Activated naive CD4-positive, alpha-beta T cell treated with anti-CD3 and anti-CD28 coated beads for 36 hours (primary cell): Measurements from ENCODE around the gene KLK3. TPM values are rescaled to one million over a fixed set of nuclear protein-coding genes. Genes with fewer than 3 reads are reported as not detected.

Experiments
- CTCF ChIA-PET: fragments of 350-600 bp; sonication (Branson Sonifier 250); formaldehyde crosslinking; loops from one replicate; lab custom pipeline; 2021; ENCODE audit warnings: antibody characterized with exemption; lab: Charles Lee
- DNase-seq: peaks from one replicate; pipeline ENCODE4 v3.0.0-alpha.2; 2020
- H3K27ac Mint-ChIP-seq: one replicate; pipeline ENCODE4 v1.8.0; 2021; ENCODE audit warnings: mild to moderate bottlenecking, mixed read lengths
- H3K27me3 Mint-ChIP-seq: one replicate; pipeline ENCODE4 v1.8.0; 2021; ENCODE audit warnings: low read depth, mixed read lengths
- H3K36me3 Mint-ChIP-seq: one replicate; pipeline ENCODE4 v1.8.0; 2021; ENCODE audit warnings: low read depth, mixed read lengths
- H3K4me1 Mint-ChIP-seq: one replicate; pipeline ENCODE4 v1.8.0; 2021; ENCODE audit warnings: low read depth, mixed read lengths
- H3K4me3 Mint-ChIP-seq: one replicate; pipeline ENCODE4 v1.8.0; 2021; ENCODE audit warnings: mild to moderate bottlenecking, moderate library complexity, mixed read lengths
- H3K9me3 Mint-ChIP-seq: one replicate; pipeline ENCODE4 v1.8.0; 2021; ENCODE audit warnings: mixed read lengths
- intact Hi-C: fragments of 100-400 bp; cut with micrococcal nuclease; formaldehyde crosslinking; loops from one replicate; pipeline ENCODE4 v1.15.1; 2023
- total RNA-seq, 2 experiments: library from RNA; stranded (reverse); gene quantifications; one replicate each; pipeline ENCODE4 v1.2.3, GENCODE V29; 2021

Gene KLK3
- total RNA-seq, 2 experiments from 2014 or later = not detected

DNA sequence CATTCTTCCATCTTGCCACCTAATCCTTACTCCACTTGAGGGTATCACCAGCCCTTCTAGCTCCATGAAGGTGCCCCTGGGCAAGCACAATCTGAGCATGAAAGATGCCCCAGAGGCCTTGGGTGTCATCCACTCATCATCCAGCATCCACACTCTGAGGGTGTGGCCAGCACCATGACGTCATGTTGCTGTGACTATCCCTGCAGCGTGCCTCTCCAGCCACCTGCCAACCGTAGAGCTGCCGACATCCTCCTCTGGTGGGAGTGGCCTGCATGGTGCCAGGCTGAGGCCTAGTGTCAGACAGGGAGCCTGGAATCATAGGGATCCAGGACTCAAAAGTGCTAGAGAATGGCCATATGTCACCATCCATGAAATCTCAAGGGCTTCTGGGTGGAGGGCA is 3.1 kb upstream of the KLK3 start:
- no peak overlapping the region for H3K4me3 Mint-ChIP-seq
- DNase-seq = no peak
- CTCF ChIA-PET = no interaction called here
- no peaks in the 10 kb centered on the region for H3K9me3 Mint-ChIP-seq
- peaks cover 36% of the 10 kb centered on the region for H3K27me3 Mint-ChIP-seq
- H3K27ac Mint-ChIP-seq = no peak overlapping the region
- no peaks in the 10 kb centered on the region for H3K4me1 Mint-ChIP-seq
- intact Hi-C loops = no loop called here
- H3K36me3 Mint-ChIP-seq = no peaks in the 10 kb centered on the region

GRCh38 chr19:50857366-50857765 is 2.7 kb downstream of the KLK3 start:
- Mint-ChIP-seq H3K27ac (no peak overlapping the region), H3K4me1 (no peaks in the 10 kb centered on the region), H3K36me3 (no peaks in the 10 kb centered on the region), H3K4me3 (no peak overlapping the region), H3K9me3 (peaks cover 14% of the 10 kb centered on the region), H3K27me3 (peaks cover 51% of the 10 kb centered on the region)
- DNase-seq = no peak
- intact Hi-C loops = no loop called here
- CTCF ChIA-PET = no interaction called here

DNA sequence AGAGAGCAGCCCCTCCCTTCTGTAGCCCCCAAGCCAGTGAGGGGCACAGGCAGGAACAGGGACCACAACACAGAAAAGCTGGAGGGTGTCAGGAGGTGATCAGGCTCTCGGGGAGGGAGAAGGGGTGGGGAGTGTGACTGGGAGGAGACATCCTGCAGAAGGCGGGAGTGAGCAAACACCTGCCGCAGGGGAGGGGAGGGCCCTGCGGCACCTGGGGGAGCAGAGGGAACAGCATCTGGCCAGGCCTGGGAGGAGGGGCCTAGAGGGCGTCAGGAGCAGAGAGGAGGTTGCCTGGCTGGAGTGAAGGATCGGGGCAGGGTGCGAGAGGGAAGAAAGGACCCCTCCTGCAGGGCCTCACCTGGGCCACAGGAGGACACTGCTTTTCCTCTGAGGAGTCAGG is 4.2 kb downstream of the KLK3 start:
- Mint-ChIP-seq H3K9me3 (peaks cover 14% of the 10 kb centered on the region), H3K4me1 (no peaks in the 10 kb centered on the region), H3K4me3 (no peak overlapping the region), H3K27ac (no peak overlapping the region), H3K36me3 (no peaks in the 10 kb centered on the region), H3K27me3 (peaks cover 51% of the 10 kb centered on the region)
- DNase-seq = no peak
- intact Hi-C loops = no loop called here
- CTCF ChIA-PET = no interaction called here

DNA sequence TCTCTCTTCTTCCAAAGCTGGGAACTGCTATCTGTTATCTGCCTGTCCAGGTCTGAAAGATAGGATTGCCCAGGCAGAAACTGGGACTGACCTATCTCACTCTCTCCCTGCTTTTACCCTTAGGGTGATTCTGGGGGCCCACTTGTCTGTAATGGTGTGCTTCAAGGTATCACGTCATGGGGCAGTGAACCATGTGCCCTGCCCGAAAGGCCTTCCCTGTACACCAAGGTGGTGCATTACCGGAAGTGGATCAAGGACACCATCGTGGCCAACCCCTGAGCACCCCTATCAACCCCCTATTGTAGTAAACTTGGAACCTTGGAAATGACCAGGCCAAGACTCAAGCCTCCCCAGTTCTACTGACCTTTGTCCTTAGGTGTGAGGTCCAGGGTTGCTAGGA is 5.1 kb downstream of the KLK3 start:
- intact Hi-C loops = no loop called here
- no peaks in the 10 kb centered on the region for H3K36me3 Mint-ChIP-seq
- CTCF ChIA-PET = no interaction called here
- H3K27ac Mint-ChIP-seq = no peak overlapping the region
- H3K9me3 Mint-ChIP-seq = peaks cover 14% of the 10 kb centered on the region
- DNase-seq = no peak
- peaks cover 47% of the 10 kb centered on the region for H3K27me3 Mint-ChIP-seq
- H3K4me3 Mint-ChIP-seq = no peak overlapping the region
- H3K4me1 Mint-ChIP-seq = no peaks in the 10 kb centered on the region

DNA sequence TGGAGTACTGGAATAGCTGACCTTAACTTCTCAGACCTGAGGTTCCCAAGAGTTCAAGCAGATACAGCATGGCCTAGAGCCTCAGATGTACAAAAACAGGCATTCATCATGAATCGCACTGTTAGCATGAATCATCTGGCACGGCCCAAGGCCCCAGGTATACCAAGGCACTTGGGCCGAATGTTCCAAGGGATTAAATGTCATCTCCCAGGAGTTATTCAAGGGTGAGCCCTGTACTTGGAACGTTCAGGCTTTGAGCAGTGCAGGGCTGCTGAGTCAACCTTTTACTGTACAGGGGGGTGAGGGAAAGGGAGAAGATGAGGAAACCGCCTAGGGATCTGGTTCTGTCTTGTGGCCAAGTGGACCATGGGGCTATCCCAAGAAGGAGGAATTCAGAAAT is 6.3 kb downstream of the KLK3 start:
- intact Hi-C loops = no loop called here
- Mint-ChIP-seq H3K36me3 (no peaks in the 10 kb centered on the region), H3K27ac (no peak overlapping the region), H3K4me3 (no peak overlapping the region), H3K4me1 (no peaks in the 10 kb centered on the region), H3K9me3 (peaks cover 14% of the 10 kb centered on the region), H3K27me3 (peaks cover 40% of the 10 kb centered on the region)
- CTCF ChIA-PET = no interaction called here
- no peak for DNase-seq

- Mint-ChIP-seq H3K4me3 (no peak overlapping the region), H3K4me1 (no peaks in the 10 kb centered on the region), H3K27ac (no peak overlapping the region), H3K9me3 (peaks cover 14% of the 10 kb centered on the region), H3K36me3 (no peaks in the 10 kb centered on the region), H3K27me3 (peaks cover 43% of the 10 kb centered on the region)
- CTCF ChIA-PET = no interaction called here
- no peak for DNase-seq
- intact Hi-C loops = no loop called here
Observed at GRCh38 chr19:50861496-50862286, 7.0 kb downstream of the KLK3 start.

DNA sequence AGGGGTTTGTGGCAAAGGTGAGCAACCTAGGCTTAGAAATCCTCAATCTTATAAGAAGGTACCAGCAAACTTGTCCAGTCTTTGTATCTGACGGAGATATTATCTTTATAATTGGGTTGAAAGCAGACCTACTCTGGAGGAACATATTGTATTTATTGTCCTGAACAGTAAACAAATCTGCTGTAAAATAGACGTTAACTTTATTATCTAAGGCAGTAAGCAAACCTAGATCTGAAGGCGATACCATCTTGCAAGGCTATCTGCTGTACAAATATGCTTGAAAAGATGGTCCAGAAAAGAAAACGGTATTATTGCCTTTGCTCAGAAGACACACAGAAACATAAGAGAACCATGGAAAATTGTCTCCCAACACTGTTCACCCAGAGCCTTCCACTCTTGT is 14.8 kb downstream of the KLK3 start:
- CTCF ChIA-PET = no interaction called here
- H3K4me1 Mint-ChIP-seq = no peaks in the 10 kb centered on the region

DNA sequence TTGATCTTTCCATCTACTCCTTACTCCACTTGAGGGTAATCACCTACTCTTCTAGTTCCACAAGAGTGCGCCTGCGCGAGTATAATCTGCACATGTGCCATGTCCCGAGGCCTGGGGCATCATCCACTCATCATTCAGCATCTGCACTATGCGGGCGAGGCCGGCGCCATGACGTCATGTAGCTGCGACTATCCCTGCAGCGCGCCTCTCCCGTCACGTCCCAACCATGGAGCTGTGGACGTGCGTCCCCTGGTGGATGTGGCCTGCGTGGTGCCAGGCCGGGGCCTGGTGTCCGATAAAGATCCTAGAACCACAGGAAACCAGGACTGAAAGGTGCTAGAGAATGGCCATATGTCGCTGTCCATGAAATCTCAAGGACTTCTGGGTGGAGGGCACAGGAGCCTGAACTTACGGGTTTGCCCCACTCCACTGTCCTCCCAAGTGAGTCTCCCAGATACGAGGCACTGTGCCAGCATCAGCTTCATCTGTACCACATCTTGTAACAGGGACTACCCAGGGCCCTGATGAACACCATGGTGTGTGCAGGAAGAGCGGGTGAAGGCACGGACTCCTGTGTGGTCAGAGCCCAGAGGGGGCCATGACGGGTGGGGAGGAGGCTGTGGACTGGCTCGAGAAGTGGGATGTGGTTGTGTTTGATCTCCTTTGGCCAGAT is 15.8 kb downstream of the KLK3 start:
- Mint-ChIP-seq H3K27me3 (peaks cover 25% of the 10 kb centered on the region), H3K4me1 (no peaks in the 10 kb centered on the region), H3K36me3 (no peaks in the 10 kb centered on the region), H3K4me3 (no peak overlapping the region), H3K27ac (no peak overlapping the region), H3K9me3 (no peaks in the 10 kb centered on the region)
- CTCF ChIA-PET = no interaction called here
- DNase-seq = peak; percentile 54
- intact Hi-C loops = no loop called here

More for the DNA sequence above, 14.8 kb downstream of the KLK3 start:
- H3K36me3 Mint-ChIP-seq = no peaks in the 10 kb centered on the region
- H3K9me3 Mint-ChIP-seq = no peaks in the 10 kb centered on the region
- no peak overlapping the region for H3K27ac Mint-ChIP-seq
- H3K4me3 Mint-ChIP-seq = no peak overlapping the region
- DNase-seq = no peak
- intact Hi-C loops = no loop called here
- H3K27me3 Mint-ChIP-seq = peaks cover 25% of the 10 kb centered on the region

DNA sequence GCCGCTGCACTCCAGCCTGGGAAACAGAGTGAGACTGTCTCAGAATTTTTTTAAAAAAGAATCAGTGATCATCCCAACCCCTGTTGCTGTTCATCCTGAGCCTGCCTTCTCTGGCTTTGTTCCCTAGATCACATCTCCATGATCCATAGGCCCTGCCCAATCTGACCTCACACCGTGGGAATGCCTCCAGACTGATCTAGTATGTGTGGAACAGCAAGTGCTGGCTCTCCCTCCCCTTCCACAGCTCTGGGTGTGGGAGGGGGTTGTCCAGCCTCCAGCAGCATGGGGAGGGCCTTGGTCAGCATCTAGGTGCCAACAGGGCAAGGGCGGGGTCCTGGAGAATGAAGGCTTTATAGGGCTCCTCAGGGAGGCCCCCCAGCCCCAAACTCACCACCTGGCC is 18.3 kb downstream of the KLK3 start, which contains the start of gene KLK2:
Gene KLK2 (plus strand): TSS at position 384 of the 400 bp plus-strand sequence. CDS start 35 bp downstream, outside the sequence.
- Mint-ChIP-seq H3K27ac (no peak within 1 kb of the TSS), H3K27me3 (peaks cover 19% of the 10 kb centered on the region), H3K9me3 (no peaks in the 10 kb centered on the region), H3K36me3 (no peaks in the 10 kb centered on the region), H3K4me1 (no peaks in the 10 kb centered on the region), H3K4me3 (no peak within 1 kb of the TSS)
- DNase-seq = no peak
- CTCF ChIA-PET = interaction anchor here (0.7 to 2.2 kb wide), 2 partner anchors 49 to 854 kb away, joined by 3 to 6 read pairs; no protein-coding TSS in a partner anchor
- intact Hi-C loops = no loop called here

DNA sequence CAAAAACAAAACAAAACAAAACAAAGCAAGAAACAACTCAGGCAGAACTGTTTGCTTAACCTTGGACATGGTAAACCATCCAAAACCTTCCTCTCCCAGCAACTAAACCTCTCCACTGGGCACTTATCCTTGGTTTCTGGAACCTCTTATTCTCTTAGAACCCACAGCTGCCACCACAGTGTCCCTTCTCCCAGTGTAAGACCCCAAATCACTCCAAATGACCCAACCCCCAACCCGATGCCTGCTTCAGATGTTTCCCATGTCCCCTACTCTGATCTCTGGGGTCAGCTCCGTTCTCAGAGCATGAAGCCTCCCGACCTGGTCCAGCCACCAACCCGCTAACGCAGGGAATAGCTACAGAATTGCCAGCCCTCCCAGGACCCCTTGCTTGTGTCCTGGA is 19.5 kb downstream of the KLK3 start:
- Mint-ChIP-seq H3K4me1 (no peaks in the 10 kb centered on the region), H3K4me3 (no peak overlapping the region), H3K27me3 (peaks cover 19% of the 10 kb centered on the region), H3K36me3 (no peaks in the 10 kb centered on the region), H3K9me3 (no peaks in the 10 kb centered on the region), H3K27ac (no peak overlapping the region)
- CTCF ChIA-PET = interaction anchor here (1.3 kb wide), 1 partner anchor 48 kb away, joined by 4 read pairs; no protein-coding TSS in a partner anchor
- intact Hi-C loops = no loop called here
- DNase-seq = no peak

DNA sequence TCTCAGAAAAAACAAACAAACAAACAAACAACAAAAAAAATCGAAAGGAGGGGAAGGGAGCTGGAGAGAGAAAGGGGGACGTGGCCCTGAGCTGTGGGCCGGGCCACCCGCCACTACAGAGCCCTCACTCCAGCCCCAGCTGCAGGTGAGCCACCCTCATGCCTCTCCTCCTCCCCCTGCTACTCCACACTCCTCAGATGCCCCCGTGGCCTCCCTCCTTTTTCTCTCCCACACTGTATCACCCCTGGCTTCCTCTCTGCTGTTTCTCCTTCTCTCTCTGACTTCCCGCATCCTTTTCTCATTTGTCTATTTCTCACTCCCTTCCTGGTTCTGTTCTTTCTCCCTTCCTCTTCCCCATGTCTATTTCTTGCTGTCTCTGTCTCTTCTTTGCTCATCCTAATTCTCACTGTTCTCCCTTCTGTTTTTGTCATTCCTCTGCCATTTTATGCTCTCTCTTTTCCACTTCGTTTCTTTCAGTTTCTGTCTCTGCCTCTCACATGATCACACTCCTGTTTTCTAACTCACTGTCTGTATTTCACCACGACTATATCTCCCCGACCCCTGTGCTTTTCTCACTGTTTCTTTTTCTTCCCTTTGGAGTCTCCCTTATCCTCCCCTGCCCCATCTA is 21.2 kb downstream of the KLK3 start:
- no peaks in the 10 kb centered on the region for H3K9me3 Mint-ChIP-seq
- no peak overlapping the region for H3K4me3 Mint-ChIP-seq
- intact Hi-C loops = no loop called here
- no peaks in the 10 kb centered on the region for H3K4me1 Mint-ChIP-seq
- peaks cover 22% of the 10 kb centered on the region for H3K27me3 Mint-ChIP-seq
- H3K27ac Mint-ChIP-seq = no peak overlapping the region
- no peak for DNase-seq
- H3K36me3 Mint-ChIP-seq = no peaks in the 10 kb centered on the region
- CTCF ChIA-PET = no interaction called here

DNA sequence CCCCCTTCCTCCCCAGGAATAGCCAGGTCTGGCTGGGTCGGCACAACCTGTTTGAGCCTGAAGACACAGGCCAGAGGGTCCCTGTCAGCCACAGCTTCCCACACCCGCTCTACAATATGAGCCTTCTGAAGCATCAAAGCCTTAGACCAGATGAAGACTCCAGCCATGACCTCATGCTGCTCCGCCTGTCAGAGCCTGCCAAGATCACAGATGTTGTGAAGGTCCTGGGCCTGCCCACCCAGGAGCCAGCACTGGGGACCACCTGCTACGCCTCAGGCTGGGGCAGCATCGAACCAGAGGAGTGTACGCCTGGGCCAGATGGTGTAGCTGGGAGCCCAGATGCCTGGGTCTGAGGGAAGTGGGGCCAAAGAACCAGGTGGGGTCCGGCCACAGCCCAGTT is 21.7 kb downstream of the KLK3 start:
- DNase-seq = no peak
- Mint-ChIP-seq H3K27ac (no peak overlapping the region), H3K27me3 (peaks cover 18% of the 10 kb centered on the region), H3K9me3 (no peaks in the 10 kb centered on the region), H3K4me3 (no peak overlapping the region), H3K36me3 (no peaks in the 10 kb centered on the region), H3K4me1 (no peaks in the 10 kb centered on the region)
- CTCF ChIA-PET = no interaction called here
- intact Hi-C loops = no loop called here
